GM18511 (cell line): ENCODE results near the gene DRC1.

Source experiments
- ATAC-seq: cut with Tn5 transposase; IDR thresholded peaks from one replicate; pipeline ENCODE4 v1.9.1; 2021; ENCODE audit warnings: mild to moderate bottlenecking, moderate library complexity; ENCODE audit not compliant: unreplicated experiment

DRC1 gene

GRCh38 chr2:26475832-26476501 lies 74.2 kb downstream of the DRC1 start:
- no peak for ATAC-seq

GRCh38 chr2:26477126-26477910 lies 75.6 kb downstream of the DRC1 start:
- ATAC-seq, result no peak

- no peak for ATAC-seq
These were observed 76.2 kb downstream of the DRC1 start, which contains the start of gene OTOF for GRCh38 chr2:26477911-26478253. Gene OTOF, minus strand, starts transcription at chr2:26478124.

- ATAC-seq, result no peak
These were observed 76.6 kb downstream of the DRC1 start for GRCh38 chr2:26478366-26478765.

- ATAC-seq, result no peak
These were observed 77.5 kb downstream of the DRC1 start for GRCh38 chr2:26479131-26479788.

GRCh38 chr2:26479789-26480565 lies 78.3 kb downstream of the DRC1 start:
- no peak for ATAC-seq

- no peak for ATAC-seq
These were observed 79.1 kb downstream of the DRC1 start for GRCh38 chr2:26480566-26481423.

- ATAC-seq, result no peak
These were observed 80.0 kb downstream of the DRC1 start for GRCh38 chr2:26481706-26482105.

- ATAC-seq, result no peak
These were observed 80.7 kb downstream of the DRC1 start for GRCh38 chr2:26482211-26483026.

GRCh38 chr2:26483027-26483326 lies 81.3 kb downstream of the DRC1 start:
- no peak for ATAC-seq

- no peak for ATAC-seq
These were observed 81.8 kb downstream of the DRC1 start for GRCh38 chr2:26483516-26483915.

- no peak for ATAC-seq
These were observed 82.3 kb downstream of the DRC1 start for GRCh38 chr2:26483957-26484565.

GRCh38 chr2:26484579-26484978 lies 82.9 kb downstream of the DRC1 start:
- no peak for ATAC-seq

- ATAC-seq, result no peak
These were observed 83.4 kb downstream of the DRC1 start for GRCh38 chr2:26485099-26485498.

- no peak for ATAC-seq
These were observed 84.2 kb downstream of the DRC1 start for GRCh38 chr2:26485725-26486418.

- ATAC-seq, result no peak
These were observed 85.1 kb downstream of the DRC1 start for GRCh38 chr2:26486789-26487188.

- ATAC-seq, result no peak
These were observed 85.5 kb downstream of the DRC1 start for GRCh38 chr2:26487192-26487591.

GRCh38 chr2:26488463-26489212 lies 86.9 kb downstream of the DRC1 start:
- ATAC-seq, result no peak
